Testis (tissue), 2 donors: Measurements from ENCODE around the gene CFAP43.

Experiments used
- CTCF ChIP-seq, 3 experiments: fragments of 450-650 bp in 2 of 3; fragments of 200-600 bp in 1 of 3; sonication (generic) in 1 of 3; IDR thresholded peaks; one replicate each; pipeline ENCODE4 v1.5.1; 2016 to 2019; ENCODE audit warnings: antibody characterized with exemption in 3 of 3, mild to moderate bottlenecking in 2 of 3, moderate library complexity in 1 of 3
- POLR2A ChIP-seq: fragments of 450-650 bp; IDR thresholded peaks from one replicate; pipeline ENCODE4 v1.6.1; 2017; ENCODE audit warnings: antibody characterized with exemption, mild to moderate bottlenecking, moderate library complexity

DNA sequence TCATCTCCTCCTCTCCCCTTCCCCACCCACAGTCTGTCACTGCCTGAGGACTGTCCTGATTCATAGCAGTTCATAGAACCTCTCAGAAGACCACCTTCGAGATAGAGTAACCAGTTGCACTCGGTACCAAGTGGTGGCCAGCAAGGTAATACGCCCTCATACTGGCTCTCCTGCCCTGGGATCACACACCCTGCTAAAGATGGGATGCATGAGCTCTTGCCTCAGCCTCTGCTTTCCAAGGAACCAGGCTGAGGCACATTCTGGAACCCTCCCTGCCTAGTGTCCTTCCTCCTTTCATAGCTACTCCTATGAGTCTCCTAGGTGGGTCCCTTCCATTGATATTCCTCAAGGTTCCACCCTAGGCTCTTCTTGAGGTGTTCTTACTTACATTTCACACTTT, 15.5 kb downstream of the CFAP43 start:
- no peak for TF ChIP-seq CTCF (IDR thresholded peaks at IDR 0.05)
- TF ChIP-seq POLR2A: no peak
